ENCODE measurements around the gene INSR. TPM values are rescaled to one million over a fixed set of nuclear protein-coding genes. Genes with fewer than 3 reads are reported as not detected.

The INSR gene
- total and polyA plus RNA-seq, 2 donors (not counting 3 experiments of a cell fraction or from before 2014, with no cell fraction given), result 4.9 to 19.5 TPM

DNA sequence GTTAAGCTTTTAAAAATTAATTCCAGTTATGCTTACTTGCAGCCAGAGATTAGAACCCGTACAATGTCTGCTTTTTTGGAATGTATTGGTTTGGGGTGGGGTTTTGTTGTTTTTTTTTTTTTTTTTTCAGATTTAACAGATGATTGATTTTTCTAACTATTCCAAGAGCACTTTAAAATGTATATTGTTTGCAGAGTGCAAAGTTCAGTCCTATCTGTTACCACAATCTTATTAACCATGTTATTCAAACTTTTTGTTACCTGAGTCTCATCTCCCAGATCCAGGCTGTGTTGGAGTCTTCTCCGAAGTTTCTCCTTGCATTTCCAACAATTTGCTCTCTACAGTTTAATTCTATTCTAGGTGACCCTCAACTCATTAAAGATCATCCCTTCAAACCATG, 91.3 kb downstream of the INSR start:
- Histone ChIP-seq H3K9ac (replicated peaks; ENCODE audit: extremely low read depth, insufficient read depth, low read length) (no peak overlapping the region), H2AFZ (ENCODE audit: low read depth, low read length) (no peak overlapping the region), H3K79me2 (ENCODE audit: control insufficient read depth, insufficient read depth, low read length) (no peaks in the 10 kb centered on the region), H4K20me1 (replicated peaks; ENCODE audit: control insufficient read depth, extremely low read depth, insufficient read depth, low read length) (no peaks in the 10 kb centered on the region), H3K4me1 (ENCODE audit: control insufficient read depth, extremely low read depth, insufficient read depth, low read length) (peaks cover 4% of the 10 kb centered on the region), H3K9me3 (replicated peaks; ENCODE audit: control insufficient read depth, insufficient read depth, low read length) (no peaks in the 10 kb centered on the region), H3K4me2 (ENCODE audit: insufficient read depth, low read length) (no peak overlapping the region), H3K27ac (ENCODE audit: insufficient read depth, low read depth, low read length) (no peak overlapping the region), H3K27me3 (ENCODE audit: control insufficient read depth in 2 of 2, insufficient read depth in 2 of 2, low read length in 2 of 2) (no peaks in the 10 kb centered on the region), H3K4me3 (replicated peaks in 1 of 3; ENCODE audit: insufficient read depth in 1 of 3, low read depth in 1 of 3, low read length in 3 of 3) (no peak overlapping the region), H3K9me1 (replicated peaks; ENCODE audit: control insufficient read depth, extremely low read depth, insufficient read depth, low read length) (no peaks in the 10 kb centered on the region), H3K36me3 (ENCODE audit: control insufficient read depth in 2 of 2, extremely low read depth in 1 of 2, insufficient read depth in 2 of 2, low read length in 2 of 2) (no peaks in the 10 kb centered on the region)
- dilution Hi-C loops (cut with MboI; ENCODE audit: extremely low pct_ligation_motif_present, low sequenced_read_pairs) (no loop called here), intact Hi-C loops (cut with micrococcal nuclease) (no loop called here)
- FAIRE-seq (no peak), DNase-seq (ENCODE audit: low read depth, low spot score) (no peak)
- BruUV-seq (replicated peaks), result no TSS peak
- POLR2A ChIA-PET, result no interaction called here
- CTCF ChIA-PET, result no interaction called here
- TF ChIP-seq JUN (IDR thresholded peaks at IDR 0.05; ENCODE audit: borderline replicate concordance, insufficient read depth, insufficient read length, low read depth), result no peak
- no peak for TF ChIP-seq POLR2AphosphoS5 (IDR thresholded peaks at IDR 0.05; ENCODE audit: insufficient read depth, low read depth, low read length)
- no peak for TF ChIP-seq FOS (IDR thresholded peaks at IDR 0.05; ENCODE audit: borderline replicate concordance, insufficient read depth, low read length)

DNA sequence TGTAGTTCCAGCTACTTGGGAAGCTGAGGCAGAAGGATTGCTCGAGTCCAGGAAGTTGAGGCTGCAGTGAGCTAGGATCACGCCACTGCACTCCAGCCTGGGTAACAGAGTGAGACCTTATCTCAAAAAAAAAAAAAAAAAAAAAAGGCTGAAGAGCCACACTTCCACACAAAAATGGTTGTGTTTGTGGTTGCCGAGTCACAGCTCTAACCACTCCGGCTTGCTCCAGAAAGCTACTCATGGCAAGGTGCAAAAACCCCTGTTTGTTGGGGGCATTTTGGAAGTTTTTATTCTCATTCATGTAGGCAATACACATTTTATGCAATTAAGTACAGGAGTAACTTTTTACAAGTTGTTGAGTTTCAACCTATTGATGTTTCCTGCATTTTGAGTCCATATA, 93.5 kb downstream of the INSR start:
- H3K27me3 ChIP-seq (ENCODE audit: control insufficient read depth in 2 of 2, insufficient read depth in 2 of 2, low read length in 2 of 2), result no peaks in the 10 kb centered on the region
- dilution Hi-C loops (cut with MboI; ENCODE audit: extremely low pct_ligation_motif_present, low sequenced_read_pairs), result no loop called here
- FAIRE-seq (no peak), DNase-seq (ENCODE audit: low read depth, low spot score) (no peak)
- H3K36me3 ChIP-seq (ENCODE audit: control insufficient read depth in 2 of 2, extremely low read depth in 1 of 2, insufficient read depth in 2 of 2, low read length in 2 of 2), result no peaks in the 10 kb centered on the region
- H3K79me2 ChIP-seq (ENCODE audit: control insufficient read depth, insufficient read depth, low read length), result no peaks in the 10 kb centered on the region
- no peak overlapping the region for H3K4me2 ChIP-seq (ENCODE audit: insufficient read depth, low read length)
- peaks cover 7% of the 10 kb centered on the region for H3K4me1 ChIP-seq (ENCODE audit: control insufficient read depth, extremely low read depth, insufficient read depth, low read length)
- intact Hi-C loops (cut with micrococcal nuclease), result no loop called here
- TF ChIP-seq MYC (IDR thresholded peaks at IDR 0.05; ENCODE audit: low read depth, low read length), result no peak
- no peak for TF ChIP-seq JUN (IDR thresholded peaks at IDR 0.05; ENCODE audit: borderline replicate concordance, insufficient read depth, insufficient read length, low read depth)
- no peak for TF ChIP-seq EZH2 (IDR thresholded peaks at IDR 0.05; ENCODE audit: borderline replicate concordance, low read depth, low read length, severe bottlenecking)
- TF ChIP-seq, protein P1, sequence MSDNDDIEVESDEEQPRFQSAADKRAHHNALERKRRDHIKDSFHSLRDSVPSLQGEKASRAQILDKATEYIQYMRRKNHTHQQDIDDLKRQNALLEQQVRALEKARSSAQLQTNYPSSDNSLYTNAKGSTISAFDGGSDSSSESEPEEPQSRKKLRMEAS (IDR thresholded peaks at IDR 0.05; ENCODE audit: insufficient read depth, insufficient read length), result no peak
- TF ChIP-seq, protein P2, sequence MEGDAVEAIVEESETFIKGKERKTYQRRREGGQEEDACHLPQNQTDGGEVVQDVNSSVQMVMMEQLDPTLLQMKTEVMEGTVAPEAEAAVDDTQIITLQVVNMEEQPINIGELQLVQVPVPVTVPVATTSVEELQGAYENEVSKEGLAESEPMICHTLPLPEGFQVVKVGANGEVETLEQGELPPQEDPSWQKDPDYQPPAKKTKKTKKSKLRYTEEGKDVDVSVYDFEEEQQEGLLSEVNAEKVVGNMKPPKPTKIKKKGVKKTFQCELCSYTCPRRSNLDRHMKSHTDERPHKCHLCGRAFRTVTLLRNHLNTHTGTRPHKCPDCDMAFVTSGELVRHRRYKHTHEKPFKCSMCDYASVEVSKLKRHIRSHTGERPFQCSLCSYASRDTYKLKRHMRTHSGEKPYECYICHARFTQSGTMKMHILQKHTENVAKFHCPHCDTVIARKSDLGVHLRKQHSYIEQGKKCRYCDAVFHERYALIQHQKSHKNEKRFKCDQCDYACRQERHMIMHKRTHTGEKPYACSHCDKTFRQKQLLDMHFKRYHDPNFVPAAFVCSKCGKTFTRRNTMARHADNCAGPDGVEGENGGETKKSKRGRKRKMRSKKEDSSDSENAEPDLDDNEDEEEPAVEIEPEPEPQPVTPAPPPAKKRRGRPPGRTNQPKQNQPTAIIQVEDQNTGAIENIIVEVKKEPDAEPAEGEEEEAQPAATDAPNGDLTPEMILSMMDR (IDR thresholded peaks at IDR 0.05; ENCODE audit: extremely low read depth in 1 of 2, insufficient read depth in 1 of 2, low read depth in 1 of 2, low read length in 2 of 2), result no peak
- TF ChIP-seq FOS (IDR thresholded peaks at IDR 0.05; ENCODE audit: borderline replicate concordance, insufficient read depth, low read length), result no peak
- TF ChIP-seq GATA2 (IDR thresholded peaks at IDR 0.05; ENCODE audit: insufficient read depth, insufficient read length, low read depth, low read length), result no peak
- no peak for TF ChIP-seq POLR2A (IDR thresholded peaks at IDR 0.05; ENCODE audit: low read depth, low read length)
- no peak for TF ChIP-seq POLR2AphosphoS5 (IDR thresholded peaks at IDR 0.05; ENCODE audit: insufficient read depth, low read depth, low read length)
- BruUV-seq (replicated peaks), result no TSS peak
- no peaks in the 10 kb centered on the region for H3K9me3 ChIP-seq (replicated peaks; ENCODE audit: control insufficient read depth, insufficient read depth, low read length)
- no peaks in the 10 kb centered on the region for H3K9me1 ChIP-seq (replicated peaks; ENCODE audit: control insufficient read depth, extremely low read depth, insufficient read depth, low read length)
- no peak overlapping the region for H3K4me3 ChIP-seq (replicated peaks in 1 of 3; ENCODE audit: insufficient read depth in 1 of 3, low read depth in 1 of 3, low read length in 3 of 3)
- H3K27ac ChIP-seq (ENCODE audit: insufficient read depth, low read depth, low read length), result no peak overlapping the region
- CTCF ChIA-PET, result interaction anchor here (0.6 to 1.8 kb wide), 4 partner anchors 10 to 651 kb away, joined by 3 to 4 read pairs (median 3); partner anchors contain the start of gene INSR
- no peak overlapping the region for H3K9ac ChIP-seq (replicated peaks; ENCODE audit: extremely low read depth, insufficient read depth, low read length)
- no peaks in the 10 kb centered on the region for H4K20me1 ChIP-seq (replicated peaks; ENCODE audit: control insufficient read depth, extremely low read depth, insufficient read depth, low read length)
- POLR2A ChIA-PET, result interaction anchor here (1.0 kb wide), 1 partner anchor 93 kb away, joined by 3 read pairs; the partner anchor contains the start of gene INSR
- H2AFZ ChIP-seq (ENCODE audit: low read depth, low read length), result no peak overlapping the region

Measured in endothelial cell of umbilical vein (primary cell).